Heart right ventricle (tissue), 16 donors: ENCODE data around the gene NCDN. TPM values are rescaled to one million over a fixed set of nuclear protein-coding genes. Genes with fewer than 3 reads are reported as not detected.

Experiments used
- ATAC-seq, 8 donors: fragments of 200-7000 bp; cut with Tn5 transposase; one replicate each; pipeline ENCODE4 v1.9.1; 2020; ENCODE audit warnings: mild to moderate bottlenecking in 8 of 8, moderate library complexity in 8 of 8, moderate number of reproducible peaks in 1 of 8
- DNase-seq, 2 donors: peaks; one replicate each; pipeline ENCODE4 v3.0.0-alpha.2; 2020
- H3K27ac ChIP-seq, 10 donors: fragments of 200-600 bp; sonication (generic) in 2 of 10; one replicate each; pipeline versions ENCODE4 v1.5.0 to v1.8.0; 2020 to 2022; ENCODE audit warnings: mild to moderate bottlenecking in 3 of 10
- H3K27me3 ChIP-seq, 7 donors: fragments of 200-600 bp; one replicate each; pipeline ENCODE4 v1.8.0; 2021 to 2022; ENCODE audit warnings: mild to moderate bottlenecking in 2 of 7
- H3K36me3 ChIP-seq, 9 donors: fragments of 200-600 bp; sonication (generic) in 1 of 9; one replicate each; pipeline versions ENCODE4 v1.5.0 to v1.8.0; 2020 to 2022; ENCODE audit warnings: mild to moderate bottlenecking in 2 of 9
- H3K4me1 ChIP-seq, 9 donors: fragments of 200-600 bp; sonication (generic) in 1 of 9; one replicate each; pipeline versions ENCODE4 v1.5.0 to v1.8.0; 2020 to 2022; ENCODE audit warnings: mild to moderate bottlenecking in 4 of 9
- H3K4me3 ChIP-seq, 10 donors: fragments of 200-600 bp; sonication (generic) in 2 of 10; one replicate each; pipeline versions ENCODE4 v1.5.0 to v1.8.0; 2020 to 2022; ENCODE audit warnings: mild to moderate bottlenecking in 7 of 10, moderate library complexity in 2 of 10
- H3K9me3 ChIP-seq, 11 donors: fragments of 200-600 bp in 10 of 11; sonication (generic) in 2 of 11; one replicate each; pipeline versions ENCODE4 v1.5.0 to v1.8.0; 2013 to 2022; ENCODE audit warnings: mild to moderate bottlenecking in 2 of 11, control low read depth in 1 of 11, moderate library complexity in 1 of 11
- WGBS, 2 donors: extraction: QIAGEN DNeasy Blood & Tissue Kit; methylation state at CpG; one replicate each; pipeline ENCODE4 v1.1.7; 2013; ENCODE audit warnings: inconsistent platforms in 1 of 2; 5-methylcytosine and 5-hydroxymethylcytosine counted together
- intact Hi-C, 10 donors: fragments of 100-400 bp; cut with DNase I; formaldehyde crosslinking; loops; one replicate each; pipeline versions ENCODE4 v1.11.1 to v1.14.2; 2022
- polyA plus RNA-seq, 2 donors: library from polyadenylated mRNA; stranded (reverse); fragments of 200-250 nt; gene quantifications; one replicate each; pipeline ENCODE4 v1.2.3, GENCODE V29; 2013
- total RNA-seq, 10 donors: library from RNA; stranded (reverse); fragmentation: NEBNext Ultra II Directional in 3 of 10; extraction: Animal tissue kit (Norgen Biotek cat#: 25700) in 3 of 10; gene quantifications; one replicate each; pipeline versions ENCODE4 v1.2.1 to v1.2.4, GENCODE V29; 2021 to 2023
- TF ChIP-seq, protein P1 (sequence below), 9 donors: fragments of 200-600 bp; sonication (generic) in 2 of 9; IDR thresholded peaks; one replicate each; pipeline versions ENCODE4 v1.5.0 to v1.8.0; 2021 to 2022; ENCODE audit warnings: antibody characterized with exemption in 9 of 9, mild to moderate bottlenecking in 5 of 9, moderate library complexity in 1 of 9
- donor health status: Arrhythmogenic right ventricular cardiomyopathy.
- donor health status: ischemic (EF 13 %, LVEDD 7.1; RV severe dilation, severe dysfunction).
- donor health status: healthy with polysubstance abuse.
- donor health status: DM: no; HTN: yes; CAD: no.
- donor health status: DM: no; HTN: no; CAD: no.
- donor health status: ischemic (EF 25% LVEDD 6.9; RV normal size, moderate dysfunction).
- donor health status: ischemic (EF 25% LVEDD 5.7; RV mildly dilated, moderate dysfunction).
- donor health status: healthy.
- donor health status: DM: yes; HTN: yes; CAD: no.
- donor health status: Ischemic cardiomyopathy.
- donor health status: ischemic (EF 35%, LVEDD 5.7; RV mildly dilated, moderate dysfunction).
- donor health status: nonischemic (EF 11% LVEDD 7.7; RV severe dilation, severe dysfunction).
- donor health status: DM: yes; HTN: yes; CAD: no.
- donor health status: PGD.
- donor health status: ischemic (EF 29% LVEDD 5.4; RV normal size, mild dysfunction).
- donor health status: nonischemic (EF 23%, LVEDD 6.1; RV moderate dilation, normal function).

The NCDN gene
- total and polyA plus RNA-seq, 12 donors: 15.3 to 51.7 (median 33.2) TPM

DNA sequence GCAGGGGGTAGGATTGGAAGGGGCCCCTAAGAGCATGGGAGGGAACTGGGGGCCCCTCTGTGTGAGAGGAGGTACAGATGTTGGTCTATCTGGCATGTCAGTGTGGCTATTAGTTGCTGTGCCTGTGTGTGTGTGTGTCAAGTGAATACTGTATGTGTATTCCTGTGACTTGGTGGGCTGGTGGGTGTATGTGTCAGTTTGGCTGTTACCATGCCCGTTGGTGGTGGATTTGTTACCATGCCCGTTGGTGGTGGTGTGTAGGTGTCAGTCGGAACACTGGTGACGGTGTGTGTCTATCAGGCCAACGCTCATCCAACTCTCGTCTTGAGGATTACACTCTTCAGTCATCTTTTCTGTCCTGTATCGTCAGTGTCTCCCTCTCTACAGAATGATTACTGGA is 38.1 kb downstream of the NCDN start:
- Histone ChIP-seq H3K9me3 (no peaks in the 10 kb centered on the region), H3K27ac (no peak overlapping the region), H3K36me3 (peaks cover 0 to 37% (median 4%) of the 10 kb centered on the region in 9 donors), H3K4me3 (no peak overlapping the region), H3K27me3 (no peaks in the 10 kb centered on the region), H3K4me1 (no peaks in the 10 kb centered on the region)
- ATAC-seq (peak in 1 of 8 donors; percentile 9), DNase-seq (no peak)
- TF ChIP-seq, protein P1, sequence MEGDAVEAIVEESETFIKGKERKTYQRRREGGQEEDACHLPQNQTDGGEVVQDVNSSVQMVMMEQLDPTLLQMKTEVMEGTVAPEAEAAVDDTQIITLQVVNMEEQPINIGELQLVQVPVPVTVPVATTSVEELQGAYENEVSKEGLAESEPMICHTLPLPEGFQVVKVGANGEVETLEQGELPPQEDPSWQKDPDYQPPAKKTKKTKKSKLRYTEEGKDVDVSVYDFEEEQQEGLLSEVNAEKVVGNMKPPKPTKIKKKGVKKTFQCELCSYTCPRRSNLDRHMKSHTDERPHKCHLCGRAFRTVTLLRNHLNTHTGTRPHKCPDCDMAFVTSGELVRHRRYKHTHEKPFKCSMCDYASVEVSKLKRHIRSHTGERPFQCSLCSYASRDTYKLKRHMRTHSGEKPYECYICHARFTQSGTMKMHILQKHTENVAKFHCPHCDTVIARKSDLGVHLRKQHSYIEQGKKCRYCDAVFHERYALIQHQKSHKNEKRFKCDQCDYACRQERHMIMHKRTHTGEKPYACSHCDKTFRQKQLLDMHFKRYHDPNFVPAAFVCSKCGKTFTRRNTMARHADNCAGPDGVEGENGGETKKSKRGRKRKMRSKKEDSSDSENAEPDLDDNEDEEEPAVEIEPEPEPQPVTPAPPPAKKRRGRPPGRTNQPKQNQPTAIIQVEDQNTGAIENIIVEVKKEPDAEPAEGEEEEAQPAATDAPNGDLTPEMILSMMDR (IDR thresholded peaks at IDR 0.05): no peak
- intact Hi-C loops: no loop called here
- 95% methylated on average over 7 of the region's 7 CpGs for WGBS, 2 donors

DNA sequence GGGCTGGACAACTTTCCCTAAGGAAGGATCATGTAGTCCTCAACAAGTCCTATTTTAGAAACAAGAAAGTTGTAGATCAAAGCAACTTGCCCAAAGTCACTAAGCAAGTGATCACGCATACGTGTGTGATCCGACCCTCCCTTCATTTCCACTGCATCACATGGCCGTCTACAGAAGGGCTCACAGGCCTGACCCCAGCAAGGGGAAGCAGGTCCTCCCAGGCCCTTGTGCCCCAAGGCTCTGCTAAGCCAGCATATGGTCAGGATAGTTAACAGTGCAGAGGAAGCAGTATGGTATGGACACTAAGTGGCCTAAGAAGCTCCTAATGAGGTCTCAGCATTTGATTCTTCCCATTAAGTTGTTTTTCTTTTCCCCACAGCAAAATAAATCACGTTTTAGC is 40.3 kb downstream of the NCDN start:
- 90 to 91% methylated on average over 5 of the region's 5 CpGs for WGBS, 2 donors
- ATAC-seq (no peak), DNase-seq (no peak)
- H3K4me1 ChIP-seq: no peaks in the 10 kb centered on the region
- TF ChIP-seq, protein P1 (IDR thresholded peaks at IDR 0.05): no peak
- H3K9me3 ChIP-seq: no peaks in the 10 kb centered on the region
- intact Hi-C loops: no loop called here
- H3K4me3 ChIP-seq: no peak overlapping the region
- no peaks in the 10 kb centered on the region for H3K27me3 ChIP-seq
- no peak overlapping the region for H3K27ac ChIP-seq
- H3K36me3 ChIP-seq: peaks cover 0 to 52% (median 21%) of the 10 kb centered on the region in 9 donors

DNA sequence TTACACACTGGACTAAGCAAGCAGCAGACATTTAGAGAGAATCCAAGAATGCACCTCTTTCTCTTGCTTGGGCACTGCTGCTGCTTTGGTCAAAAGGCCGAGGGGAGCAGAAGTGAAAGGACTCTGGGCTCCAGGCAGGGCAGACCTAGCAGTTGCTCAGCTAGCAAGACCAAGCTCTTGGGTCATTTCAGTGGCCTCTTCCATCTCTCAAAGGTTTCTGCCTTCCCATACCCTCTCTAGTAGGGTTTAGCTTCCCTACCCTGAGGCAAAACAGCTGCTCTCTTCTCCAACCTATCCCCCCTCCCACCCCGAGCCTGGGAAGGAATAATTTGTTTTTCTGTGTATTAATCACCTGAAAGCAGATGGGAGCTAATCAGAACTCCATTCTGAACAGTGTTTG is 41.3 kb downstream of the NCDN start:
- no peak overlapping the region for H3K27ac ChIP-seq
- H3K27me3 ChIP-seq: no peaks in the 10 kb centered on the region
- no peaks in the 10 kb centered on the region for H3K4me1 ChIP-seq
- ATAC-seq (no peak), DNase-seq (no peak)
- WGBS, 2 donors: 76 to 79% methylated on average over 2 of the region's 2 CpGs
- no peak overlapping the region for H3K4me3 ChIP-seq
- intact Hi-C loops: no loop called here
- peaks cover 0 to 63% (median 30%) of the 10 kb centered on the region in 9 donors for H3K36me3 ChIP-seq
- H3K9me3 ChIP-seq: no peaks in the 10 kb centered on the region
- TF ChIP-seq, protein P1 (IDR thresholded peaks at IDR 0.05): no peak

- WGBS, 2 donors: 85 to 88% methylated on average over 3 of the region's 3 CpGs
- intact Hi-C loops: no loop called here
- Histone ChIP-seq H3K4me1 (no peaks in the 10 kb centered on the region), H3K27ac (no peak overlapping the region), H3K36me3 (peaks cover 0 to 68% (median 34%) of the 10 kb centered on the region in 9 donors), H3K4me3 (no peak overlapping the region), H3K27me3 (no peaks in the 10 kb centered on the region), H3K9me3 (no peaks in the 10 kb centered on the region)
- TF ChIP-seq, protein P1 (IDR thresholded peaks at IDR 0.05): no peak
- ATAC-seq: no peak
- no peak for DNase-seq
Measured at GRCh38 chr1:35599411-35599810, 41.8 kb downstream of the NCDN start.
